Breast epithelium (tissue), 4 donors: ENCODE results near the gene TSPAN2. TPM values are rescaled to one million over a fixed set of nuclear protein-coding genes. Genes with fewer than 3 reads are reported as not detected.

Experiments
- DNase-seq, 2 donors: peaks; one replicate each; pipeline ENCODE4 v3.0.0-alpha.2; 2019; ENCODE audit warnings: low spot score in 2 of 2
- H3K27ac ChIP-seq, 2 donors: fragments of 200-600 bp; sonication (generic) in 1 of 2; one replicate each; pipeline ENCODE4 v1.5.1; 2016 to 2019; ENCODE audit warnings: mild to moderate bottlenecking in 1 of 2
- H3K27me3 ChIP-seq, 2 donors: fragments of 200-600 bp; sonication (generic) in 1 of 2; one replicate each; pipeline versions ENCODE4 v1.5.1 to v1.6.0; 2017 to 2019; ENCODE audit warnings: control low read depth in 1 of 2, mild to moderate bottlenecking in 1 of 2
- H3K36me3 ChIP-seq: fragments of 200-600 bp; one replicate; pipeline ENCODE4 v1.5.1; 2019
- H3K4me1 ChIP-seq, 2 donors: fragments of 200-600 bp; sonication (generic); one replicate each; pipeline ENCODE4 v1.5.1; 2016 to 2019; ENCODE audit warnings: control low read depth in 1 of 2
- H3K4me3 ChIP-seq, 3 donors: fragments of 200-600 bp; sonication (generic); 1 replicate in 2 of 3; 2 replicates in 1 of 3; pipeline ENCODE4 v1.5.1; 2016 to 2019; ENCODE audit warnings: mild to moderate bottlenecking in 3 of 3, moderate library complexity in 2 of 3
- H3K9me3 ChIP-seq, 2 donors: fragments of 200-600 bp; sonication (generic) in 1 of 2; one replicate each; pipeline ENCODE4 v1.5.1; 2016 to 2019; ENCODE audit warnings: control low read depth in 1 of 2
- POLR2A ChIP-seq: fragments of 450-650 bp; IDR thresholded peaks from one replicate; pipeline ENCODE4 v1.6.1; 2016; ENCODE audit warnings: antibody characterized with exemption, mild to moderate bottlenecking, moderate library complexity
- POLR2AphosphoS5 ChIP-seq, 3 donors: sonication (generic); formaldehyde crosslinking; IDR thresholded peaks; one replicate each; pipeline ENCODE4 v1.6.1; 2017; ENCODE audit warnings: antibody characterized with exemption in 3 of 3
- intact Hi-C: fragments of 100-400 bp; cut with DNase I; formaldehyde crosslinking; loops from one replicate; pipeline ENCODE4 v1.15.1; 2023; ENCODE audit warnings: low total_unique reads
- total RNA-seq, 3 donors: library from RNA; depleted of rRNA; stranded (reverse); fragments of >200 nt; gene quantifications; one replicate each; pipeline ENCODE4 v1.1.0, GENCODE V29; 2016
- TF ChIP-seq, protein P1 (sequence below), 3 donors: fragments of 450-650 bp; IDR thresholded peaks; one replicate each; pipeline ENCODE4 v1.5.1; 2016 to 2017; ENCODE audit warnings: antibody characterized with exemption in 3 of 3, mild to moderate bottlenecking in 3 of 3, moderate library complexity in 3 of 3

The TSPAN2 gene
- total RNA-seq, 3 donors from 2014 or later, result 2.6 to 9.7 (median 3.7) TPM

GRCh38 chr1:115059316-115059715 is 30.0 kb downstream of the TSPAN2 start:
- no peak overlapping the region for H3K4me3 ChIP-seq
- no peaks in the 10 kb centered on the region for H3K27me3 ChIP-seq
- H3K27ac ChIP-seq, result no peak overlapping the region
- H3K4me1 ChIP-seq, result peaks cover 0 to 4% of the 10 kb centered on the region in 2 donors
- H3K9me3 ChIP-seq, result no peaks in the 10 kb centered on the region
- no peak for DNase-seq
- intact Hi-C loops, result no loop called here
- H3K36me3 ChIP-seq, result no peaks in the 10 kb centered on the region
- TF ChIP-seq, protein P1, sequence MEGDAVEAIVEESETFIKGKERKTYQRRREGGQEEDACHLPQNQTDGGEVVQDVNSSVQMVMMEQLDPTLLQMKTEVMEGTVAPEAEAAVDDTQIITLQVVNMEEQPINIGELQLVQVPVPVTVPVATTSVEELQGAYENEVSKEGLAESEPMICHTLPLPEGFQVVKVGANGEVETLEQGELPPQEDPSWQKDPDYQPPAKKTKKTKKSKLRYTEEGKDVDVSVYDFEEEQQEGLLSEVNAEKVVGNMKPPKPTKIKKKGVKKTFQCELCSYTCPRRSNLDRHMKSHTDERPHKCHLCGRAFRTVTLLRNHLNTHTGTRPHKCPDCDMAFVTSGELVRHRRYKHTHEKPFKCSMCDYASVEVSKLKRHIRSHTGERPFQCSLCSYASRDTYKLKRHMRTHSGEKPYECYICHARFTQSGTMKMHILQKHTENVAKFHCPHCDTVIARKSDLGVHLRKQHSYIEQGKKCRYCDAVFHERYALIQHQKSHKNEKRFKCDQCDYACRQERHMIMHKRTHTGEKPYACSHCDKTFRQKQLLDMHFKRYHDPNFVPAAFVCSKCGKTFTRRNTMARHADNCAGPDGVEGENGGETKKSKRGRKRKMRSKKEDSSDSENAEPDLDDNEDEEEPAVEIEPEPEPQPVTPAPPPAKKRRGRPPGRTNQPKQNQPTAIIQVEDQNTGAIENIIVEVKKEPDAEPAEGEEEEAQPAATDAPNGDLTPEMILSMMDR (IDR thresholded peaks at IDR 0.05), result no peak
- TF ChIP-seq POLR2AphosphoS5 (IDR thresholded peaks at IDR 0.05) (no peak), POLR2A (no peak)

- H3K4me3 ChIP-seq, result no peak overlapping the region
- H3K4me1 ChIP-seq, result peaks cover 0 to 4% of the 10 kb centered on the region in 2 donors
- H3K36me3 ChIP-seq, result no peaks in the 10 kb centered on the region
- H3K9me3 ChIP-seq, result no peaks in the 10 kb centered on the region
- TF ChIP-seq POLR2A (no peak), POLR2AphosphoS5 (IDR thresholded peaks at IDR 0.05) (no peak)
- TF ChIP-seq, protein P1 (IDR thresholded peaks at IDR 0.05), result no peak
- no peak overlapping the region for H3K27ac ChIP-seq
- DNase-seq, result no peak
- no peaks in the 10 kb centered on the region for H3K27me3 ChIP-seq
- intact Hi-C loops, result no loop called here
Observed at GRCh38 chr1:115057661-115058254, 31.5 kb downstream of the TSPAN2 start.

- Histone ChIP-seq H3K27me3 (peaks cover 0 to 5% of the 10 kb centered on the region in 2 donors), H3K4me1 (peaks cover 0 to 4% of the 10 kb centered on the region in 2 donors), H3K9me3 (no peaks in the 10 kb centered on the region), H3K4me3 (no peak overlapping the region), H3K36me3 (no peaks in the 10 kb centered on the region), H3K27ac (no peak overlapping the region)
- TF ChIP-seq POLR2AphosphoS5 (IDR thresholded peaks at IDR 0.05) (no peak), POLR2A (no peak)
- TF ChIP-seq, protein P1 (IDR thresholded peaks at IDR 0.05), result no peak
- no peak for DNase-seq
- intact Hi-C loops, result no loop called here
Observed at GRCh38 chr1:115056395-115056798, 32.9 kb downstream of the TSPAN2 start.

DNA sequence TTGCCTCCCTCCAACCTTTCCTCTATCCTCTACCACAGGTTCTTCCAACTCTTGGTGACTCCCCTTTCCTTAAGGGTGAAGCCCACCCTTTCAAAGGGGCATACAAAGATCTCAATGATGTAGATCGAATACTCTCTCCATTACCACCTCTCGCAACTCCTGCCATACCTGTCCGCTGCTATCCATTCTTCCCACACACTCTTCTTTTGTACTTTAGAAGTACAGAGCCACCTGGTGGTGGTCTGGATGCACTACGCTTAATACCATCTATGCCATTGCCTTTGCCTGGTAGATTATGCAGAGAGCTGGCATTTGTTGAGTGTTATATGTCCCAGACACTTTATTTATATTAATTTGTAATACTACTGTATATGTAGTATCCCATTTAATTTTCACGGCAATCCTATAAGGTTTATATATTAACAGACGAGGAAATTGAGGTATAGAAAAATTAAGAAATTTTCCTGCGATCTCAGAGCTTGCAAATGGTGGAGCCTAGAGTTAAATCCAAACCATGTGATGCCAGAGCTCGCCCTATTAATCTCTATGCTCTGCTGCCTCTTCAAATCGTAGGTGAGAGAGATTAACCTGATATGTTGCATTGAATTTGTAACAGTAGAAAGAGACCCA is 36.7 kb downstream of the TSPAN2 start:
- Histone ChIP-seq H3K4me1 (no peaks in the 10 kb centered on the region), H3K27me3 (peaks cover 0 to 5% of the 10 kb centered on the region in 2 donors), H3K4me3 (no peak overlapping the region), H3K36me3 (no peaks in the 10 kb centered on the region), H3K27ac (no peak overlapping the region), H3K9me3 (no peaks in the 10 kb centered on the region)
- peak in 1 of 2 donors; percentile 42 for DNase-seq
- TF ChIP-seq, protein P1 (IDR thresholded peaks at IDR 0.05), result peak; percentile 21 to 64 (median 62)
- no peak for TF ChIP-seq POLR2A
- intact Hi-C loops, result no loop called here

DNA sequence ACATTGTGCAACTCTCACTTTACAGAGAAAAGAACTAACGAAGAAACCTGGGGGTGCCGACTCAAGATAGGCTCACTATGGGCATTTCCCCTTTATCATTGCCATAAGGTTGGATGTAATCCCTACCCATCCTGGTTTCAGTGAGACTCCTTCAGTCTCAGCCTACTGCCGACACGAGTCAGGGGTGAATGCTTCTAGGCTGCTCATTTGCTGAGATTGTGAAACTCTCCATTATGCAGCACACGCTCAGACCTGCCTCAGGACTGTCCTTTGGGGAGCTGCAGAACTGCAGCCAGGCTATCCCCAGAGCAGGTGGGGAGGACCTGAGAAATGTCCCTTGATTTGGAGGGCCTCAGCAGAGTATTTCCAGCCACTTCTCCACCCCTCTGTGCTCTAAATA is 37.5 kb downstream of the TSPAN2 start:
- no peaks in the 10 kb centered on the region for H3K4me1 ChIP-seq
- no peak for DNase-seq
- peaks cover 0 to 5% of the 10 kb centered on the region in 2 donors for H3K27me3 ChIP-seq
- no peaks in the 10 kb centered on the region for H3K9me3 ChIP-seq
- TF ChIP-seq POLR2A (no peak), POLR2AphosphoS5 (IDR thresholded peaks at IDR 0.05) (no peak)
- TF ChIP-seq, protein P1 (IDR thresholded peaks at IDR 0.05), result no peak
- no peaks in the 10 kb centered on the region for H3K36me3 ChIP-seq
- H3K27ac ChIP-seq, result no peak overlapping the region
- intact Hi-C loops, result no loop called here
- no peak overlapping the region for H3K4me3 ChIP-seq
